GM23338 (cell line): Measurements from ENCODE around the gene KDR. TPM values are rescaled to one million over a fixed set of nuclear protein-coding genes. Genes with fewer than 3 reads are reported as not detected.

Experiments used
- ATAC-seq: fragments of 200-7000 bp; cut with Tn5 transposase; 3 replicates; pipeline ENCODE4 v1.9.1; 2020
- DNase-seq: peaks from one replicate; pipeline ENCODE4 v3.0.0-alpha.2; 2015; ENCODE audit warnings: low spot score
- H2AFZ ChIP-seq: fragments of 200-600 bp; sonication (generic); 2 replicates; pipeline ENCODE4 v1.8.0; 2016; ENCODE audit warnings: antibody characterized with exemption, mild to moderate bottlenecking, moderate library complexity
- H3F3A ChIP-seq: fragments of 200-600 bp; sonication (generic); replicated peaks from 2 replicates; pipeline ENCODE4 v1.8.0; 2017; ENCODE audit warnings: antibody characterized with exemption, mixed run types, low read depth
- H3K27ac ChIP-seq: fragments of 200-600 bp; sonication (generic); 2 replicates; pipeline ENCODE4 v1.6.1; 2016; ENCODE audit warnings: low read depth
- H3K27me3 ChIP-seq: fragments of 200-600 bp; sonication (generic); 2 replicates; pipeline ENCODE4 v1.8.0; 2016; ENCODE audit warnings: mild to moderate bottlenecking, mixed run types, moderate library complexity; ENCODE audit not compliant: insufficient read depth
- H3K36me3 ChIP-seq: fragments of 200-600 bp; sonication (generic); 2 replicates; pipeline ENCODE4 v1.8.0; 2016; ENCODE audit warnings: mild to moderate bottlenecking; ENCODE audit not compliant: insufficient read depth
- H3K4me1 ChIP-seq: fragments of 200-600 bp; sonication (generic); 2 replicates; pipeline ENCODE4 v1.8.0; 2016; ENCODE audit warnings: mild to moderate bottlenecking, moderate library complexity; ENCODE audit not compliant: insufficient read depth
- H3K4me2 ChIP-seq: fragments of 200-600 bp; sonication (generic); 2 replicates; pipeline ENCODE4 v1.7.1; 2017; ENCODE audit warnings: mixed run types
- H3K4me3 ChIP-seq: fragments of 200-600 bp; sonication (generic); 2 replicates; pipeline ENCODE4 v1.6.1; 2016; ENCODE audit warnings: mixed run types
- H3K79me2 ChIP-seq: fragments of 200-600 bp; sonication (generic); replicated peaks from 2 replicates; pipeline ENCODE4 v1.8.0; 2017; ENCODE audit warnings: mild to moderate bottlenecking; ENCODE audit not compliant: insufficient read depth
- H3K9me2 ChIP-seq: fragments of 200-600 bp; sonication (generic); 2 replicates; pipeline ENCODE4 v1.8.0; 2017; ENCODE audit not compliant: insufficient read depth
- H4K20me1 ChIP-seq: fragments of 200-600 bp; sonication (generic); replicated peaks from 2 replicates; pipeline ENCODE4 v1.8.0; 2017; ENCODE audit warnings: mild to moderate bottlenecking; ENCODE audit not compliant: insufficient read depth
- H3K27ac Mint-ChIP-seq: 2 replicates; pipeline ENCODE4 v1.8.0; 2020; ENCODE audit warnings: inconsistent platforms, mild to moderate bottlenecking, moderate library complexity, mixed read lengths
- H3K27me3 Mint-ChIP-seq: 3 replicates; pipeline ENCODE4 v1.8.0; 2022; ENCODE audit warnings: low read depth, mild to moderate bottlenecking, moderate library complexity, mixed read lengths, inconsistent platforms; ENCODE audit not compliant: insufficient read depth, poor library complexity
- H3K36me3 Mint-ChIP-seq: 3 replicates; pipeline ENCODE4 v1.8.0; 2021; ENCODE audit warnings: low read depth, mild to moderate bottlenecking, inconsistent platforms, moderate library complexity, mixed read lengths
- H3K4me1 Mint-ChIP-seq: 3 replicates; pipeline ENCODE4 v1.8.0; 2020; ENCODE audit warnings: mild to moderate bottlenecking, inconsistent platforms, mixed read lengths
- H3K4me3 Mint-ChIP-seq: 3 replicates; pipeline ENCODE4 v1.8.0; 2021; ENCODE audit warnings: moderate library complexity, mild to moderate bottlenecking, inconsistent platforms, mixed read lengths
- H3K9me3 Mint-ChIP-seq: 3 replicates; pipeline ENCODE4 v1.8.0; 2020; ENCODE audit warnings: moderate library complexity, mild to moderate bottlenecking, inconsistent platforms, mixed read lengths
- EZH2 ChIP-seq: fragments of 200-600 bp; sonication (generic); IDR thresholded peaks from one replicate; pipeline ENCODE4 v1.8.0; 2017; ENCODE audit warnings: antibody characterized with exemption, mild to moderate bottlenecking, low read depth; ENCODE audit not compliant: unreplicated experiment
- NANOG ChIP-seq: IDR thresholded peaks from 2 replicates; pipeline ENCODE4 v1.6.1; 2016; ENCODE audit warnings: antibody characterized with exemption, borderline replicate concordance
- POLR2AphosphoS5 ChIP-seq: IDR thresholded peaks from 2 replicates; pipeline ENCODE4 v1.6.1; 2016; ENCODE audit warnings: antibody characterized with exemption, low read depth
- STAT1 ChIP-seq: IDR thresholded peaks from one replicate; pipeline ENCODE4 v1.6.1; 2016; ENCODE audit warnings: antibody characterized with exemption; ENCODE audit not compliant: unreplicated experiment
- polyA plus RNA-seq: library from polyadenylated mRNA; unstranded; fragments of >200 nt; fragmentation: Nextera tagmentation; extraction: Ambion mirVana; gene quantifications from 2 replicates; pipeline ENCODE4 v1.2.1, GENCODE V29; 2016
- total RNA-seq: library from RNA; depleted of rRNA; stranded (reverse); fragments of >200 nt; shearing (Covaris generic); gene quantifications from 2 replicates; pipeline ENCODE4 v1.2.3, GENCODE V29; 2014
- TF ChIP-seq, protein P1 (sequence below): fragments of 250-450 bp; sonication (Bioruptor Pico); IDR thresholded peaks from 2 replicates; pipeline ENCODE4 v1.5.0; 2020; ENCODE audit warnings: mild to moderate bottlenecking, moderate library complexity
- TF ChIP-seq, protein P2 (sequence below): IDR thresholded peaks from one replicate; pipeline ENCODE4 v1.6.1; 2018; ENCODE audit warnings: antibody characterized with exemption; ENCODE audit not compliant: unreplicated experiment

The KDR gene
- total and polyA plus RNA-seq, 2 experiments from 2014 or later, result 27.9 to 109 TPM

DNA sequence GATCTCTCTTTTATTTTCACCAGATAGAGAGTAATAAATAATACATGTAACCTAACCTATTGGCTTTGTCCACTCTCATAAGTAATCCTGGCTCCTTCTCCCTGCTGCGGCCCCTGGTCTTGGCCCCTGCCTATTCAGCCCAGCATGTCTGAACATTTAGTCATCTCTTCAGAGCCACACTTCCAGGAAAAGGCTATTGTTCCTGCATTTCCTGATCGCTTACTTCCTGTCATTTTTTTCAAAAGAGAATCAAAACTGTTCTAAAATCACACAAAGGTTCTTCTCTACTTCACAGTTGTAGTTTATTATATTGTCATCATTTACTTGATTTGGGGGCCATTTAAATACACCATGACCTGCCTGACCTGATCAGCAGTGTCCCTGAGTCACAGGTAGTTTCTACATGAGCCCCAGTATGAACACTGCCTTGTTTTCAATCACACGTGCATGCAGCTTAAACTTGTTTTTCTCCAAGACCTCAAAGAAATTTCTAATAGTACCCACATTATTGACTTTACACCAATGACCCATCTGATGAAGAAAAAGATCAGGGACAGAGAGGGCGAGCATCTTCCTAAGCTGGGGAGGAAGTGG lies 47.4 kb upstream of the KDR start (continued):
- TF ChIP-seq, protein P1, sequence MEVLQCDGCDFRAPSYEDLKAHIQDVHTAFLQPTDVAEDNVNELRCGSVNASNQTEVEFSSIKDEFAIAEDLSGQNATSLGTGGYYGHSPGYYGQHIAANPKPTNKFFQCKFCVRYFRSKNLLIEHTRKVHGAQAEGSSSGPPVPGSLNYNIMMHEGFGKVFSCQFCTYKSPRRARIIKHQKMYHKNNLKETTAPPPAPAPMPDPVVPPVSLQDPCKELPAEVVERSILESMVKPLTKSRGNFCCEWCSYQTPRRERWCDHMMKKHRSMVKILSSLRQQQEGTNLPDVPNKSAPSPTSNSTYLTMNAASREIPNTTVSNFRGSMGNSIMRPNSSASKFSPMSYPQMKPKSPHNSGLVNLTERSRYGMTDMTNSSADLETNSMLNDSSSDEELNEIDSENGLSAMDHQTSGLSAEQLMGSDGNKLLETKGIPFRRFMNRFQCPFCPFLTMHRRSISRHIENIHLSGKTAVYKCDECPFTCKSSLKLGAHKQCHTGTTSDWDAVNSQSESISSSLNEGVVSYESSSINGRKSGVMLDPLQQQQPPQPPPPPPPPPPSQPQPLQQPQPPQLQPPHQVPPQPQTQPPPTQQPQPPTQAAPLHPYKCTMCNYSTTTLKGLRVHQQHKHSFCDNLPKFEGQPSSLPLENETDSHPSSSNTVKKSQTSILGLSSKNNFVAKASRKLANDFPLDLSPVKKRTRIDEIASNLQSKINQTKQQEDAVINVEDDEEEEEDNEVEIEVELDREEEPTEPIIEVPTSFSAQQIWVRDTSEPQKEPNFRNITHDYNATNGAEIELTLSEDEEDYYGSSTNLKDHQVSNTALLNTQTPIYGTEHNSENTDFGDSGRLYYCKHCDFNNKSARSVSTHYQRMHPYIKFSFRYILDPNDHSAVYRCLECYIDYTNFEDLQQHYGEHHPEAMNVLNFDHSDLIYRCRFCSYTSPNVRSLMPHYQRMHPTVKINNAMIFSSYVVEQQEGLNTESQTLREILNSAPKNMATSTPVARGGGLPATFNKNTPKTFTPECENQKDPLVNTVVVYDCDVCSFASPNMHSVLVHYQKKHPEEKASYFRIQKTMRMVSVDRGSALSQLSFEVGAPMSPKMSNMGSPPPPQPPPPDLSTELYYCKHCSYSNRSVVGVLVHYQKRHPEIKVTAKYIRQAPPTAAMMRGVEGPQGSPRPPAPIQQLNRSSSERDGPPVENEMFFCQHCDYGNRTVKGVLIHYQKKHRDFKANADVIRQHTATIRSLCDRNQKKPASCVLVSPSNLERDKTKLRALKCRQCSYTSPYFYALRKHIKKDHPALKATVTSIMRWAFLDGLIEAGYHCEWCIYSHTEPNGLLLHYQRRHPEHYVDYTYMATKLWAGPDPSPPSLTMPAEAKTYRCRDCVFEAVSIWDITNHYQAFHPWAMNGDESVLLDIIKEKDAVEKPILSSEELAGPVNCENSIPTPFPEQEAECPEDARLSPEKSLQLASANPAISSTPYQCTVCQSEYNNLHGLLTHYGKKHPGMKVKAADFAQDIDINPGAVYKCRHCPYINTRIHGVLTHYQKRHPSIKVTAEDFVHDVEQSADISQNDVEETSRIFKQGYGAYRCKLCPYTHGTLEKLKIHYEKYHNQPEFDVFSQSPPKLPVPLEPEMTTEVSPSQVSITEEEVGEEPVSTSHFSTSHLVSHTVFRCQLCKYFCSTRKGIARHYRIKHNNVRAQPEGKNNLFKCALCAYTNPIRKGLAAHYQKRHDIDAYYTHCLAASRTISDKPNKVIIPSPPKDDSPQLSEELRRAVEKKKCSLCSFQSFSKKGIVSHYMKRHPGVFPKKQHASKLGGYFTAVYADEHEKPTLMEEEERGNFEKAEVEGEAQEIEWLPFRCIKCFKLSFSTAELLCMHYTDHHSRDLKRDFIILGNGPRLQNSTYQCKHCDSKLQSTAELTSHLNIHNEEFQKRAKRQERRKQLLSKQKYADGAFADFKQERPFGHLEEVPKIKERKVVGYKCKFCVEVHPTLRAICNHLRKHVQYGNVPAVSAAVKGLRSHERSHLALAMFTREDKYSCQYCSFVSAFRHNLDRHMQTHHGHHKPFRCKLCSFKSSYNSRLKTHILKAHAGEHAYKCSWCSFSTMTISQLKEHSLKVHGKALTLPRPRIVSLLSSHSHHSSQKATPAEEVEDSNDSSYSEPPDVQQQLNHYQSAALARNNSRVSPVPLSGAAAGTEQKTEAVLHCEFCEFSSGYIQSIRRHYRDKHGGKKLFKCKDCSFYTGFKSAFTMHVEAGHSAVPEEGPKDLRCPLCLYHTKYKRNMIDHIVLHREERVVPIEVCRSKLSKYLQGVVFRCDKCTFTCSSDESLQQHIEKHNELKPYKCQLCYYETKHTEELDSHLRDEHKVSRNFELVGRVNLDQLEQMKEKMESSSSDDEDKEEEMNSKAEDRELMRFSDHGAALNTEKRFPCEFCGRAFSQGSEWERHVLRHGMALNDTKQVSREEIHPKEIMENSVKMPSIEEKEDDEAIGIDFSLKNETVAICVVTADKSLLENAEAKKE (CRISPR knock-in tag), result no peak
- TF ChIP-seq NANOG (no peak), STAT1 (no peak)
- TF ChIP-seq, protein P2, sequence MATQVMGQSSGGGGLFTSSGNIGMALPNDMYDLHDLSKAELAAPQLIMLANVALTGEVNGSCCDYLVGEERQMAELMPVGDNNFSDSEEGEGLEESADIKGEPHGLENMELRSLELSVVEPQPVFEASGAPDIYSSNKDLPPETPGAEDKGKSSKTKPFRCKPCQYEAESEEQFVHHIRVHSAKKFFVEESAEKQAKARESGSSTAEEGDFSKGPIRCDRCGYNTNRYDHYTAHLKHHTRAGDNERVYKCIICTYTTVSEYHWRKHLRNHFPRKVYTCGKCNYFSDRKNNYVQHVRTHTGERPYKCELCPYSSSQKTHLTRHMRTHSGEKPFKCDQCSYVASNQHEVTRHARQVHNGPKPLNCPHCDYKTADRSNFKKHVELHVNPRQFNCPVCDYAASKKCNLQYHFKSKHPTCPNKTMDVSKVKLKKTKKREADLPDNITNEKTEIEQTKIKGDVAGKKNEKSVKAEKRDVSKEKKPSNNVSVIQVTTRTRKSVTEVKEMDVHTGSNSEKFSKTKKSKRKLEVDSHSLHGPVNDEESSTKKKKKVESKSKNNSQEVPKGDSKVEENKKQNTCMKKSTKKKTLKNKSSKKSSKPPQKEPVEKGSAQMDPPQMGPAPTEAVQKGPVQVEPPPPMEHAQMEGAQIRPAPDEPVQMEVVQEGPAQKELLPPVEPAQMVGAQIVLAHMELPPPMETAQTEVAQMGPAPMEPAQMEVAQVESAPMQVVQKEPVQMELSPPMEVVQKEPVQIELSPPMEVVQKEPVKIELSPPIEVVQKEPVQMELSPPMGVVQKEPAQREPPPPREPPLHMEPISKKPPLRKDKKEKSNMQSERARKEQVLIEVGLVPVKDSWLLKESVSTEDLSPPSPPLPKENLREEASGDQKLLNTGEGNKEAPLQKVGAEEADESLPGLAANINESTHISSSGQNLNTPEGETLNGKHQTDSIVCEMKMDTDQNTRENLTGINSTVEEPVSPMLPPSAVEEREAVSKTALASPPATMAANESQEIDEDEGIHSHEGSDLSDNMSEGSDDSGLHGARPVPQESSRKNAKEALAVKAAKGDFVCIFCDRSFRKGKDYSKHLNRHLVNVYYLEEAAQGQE, result no peak

DNA sequence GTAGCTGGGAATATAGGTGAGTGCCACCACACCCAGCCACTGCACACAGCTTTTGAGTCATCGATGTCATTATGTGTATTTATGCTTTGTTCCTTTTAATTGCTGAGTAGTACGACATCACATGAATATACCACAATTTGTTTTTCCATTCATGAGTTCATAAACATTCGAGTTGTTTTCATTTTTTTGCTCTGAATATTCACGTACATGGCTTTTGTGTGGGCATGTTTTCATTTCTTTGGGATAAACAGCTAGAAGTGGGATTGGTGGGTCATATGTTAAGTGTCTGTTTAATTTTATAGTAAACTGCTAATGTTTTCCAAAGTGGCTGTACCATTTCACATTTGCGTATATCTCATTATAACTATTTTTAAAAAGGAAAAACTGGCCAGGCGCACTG lies 45.1 kb upstream of the KDR start:
- Histone ChIP-seq H3K79me2 (no peaks in the 10 kb centered on the region), H3K27ac (no peak overlapping the region), H3K27me3 (no peaks in the 10 kb centered on the region), H3F3A (no peaks in the 10 kb centered on the region), H3K4me1 (peaks cover 1% of the 10 kb centered on the region; the same call in 1 of the 2 replicates), H3K36me3 (no peaks in the 10 kb centered on the region), H3K4me2 (no peak overlapping the region), H3K9me2 (no peaks in the 10 kb centered on the region), H4K20me1 (no peaks in the 10 kb centered on the region), H3K4me3 (no peak overlapping the region), H2AFZ (no peak overlapping the region)
- no peak overlapping the region for H3K27ac Mint-ChIP-seq
- DNase-seq (no peak), ATAC-seq (no peak)
- peaks cover 20% of the 10 kb centered on the region for H3K9me3 Mint-ChIP-seq
- H3K36me3 Mint-ChIP-seq, result peaks cover 20% of the 10 kb centered on the region
- no peak overlapping the region for H3K4me3 Mint-ChIP-seq
- no peaks in the 10 kb centered on the region for H3K27me3 Mint-ChIP-seq
- peaks cover 12% of the 10 kb centered on the region for H3K4me1 Mint-ChIP-seq
- no peak for TF ChIP-seq EZH2
- TF ChIP-seq POLR2AphosphoS5, result no peak
- TF ChIP-seq, protein P2, result no peak
